Stomach (tissue), 9 donors: ENCODE results near the gene DENND5A. TPM values are rescaled to one million over a fixed set of nuclear protein-coding genes. Genes with fewer than 3 reads are reported as not detected.
"Not testable (repeated sequence)": the region's sequence is repeated elsewhere in the genome, so short reads cannot be mapped to it uniquely, and the experiment has no call there.

Experiments
- DNase-seq, 2 donors: peaks; one replicate each; pipeline versions ENCODE4 v3.0.0 to v3.0.0-alpha.2; 2013 to 2019
- H3K27ac ChIP-seq, 5 donors: fragments of 200-600 bp in 4 of 5; sonication (generic) in 4 of 5; one replicate each; pipeline ENCODE4 v1.5.1; 2013 to 2019; ENCODE audit warnings: mild to moderate bottlenecking in 1 of 5, moderate library complexity in 1 of 5
- H3K27me3 ChIP-seq, 3 donors: fragments of 200-600 bp; sonication (generic); one replicate each; pipeline ENCODE4 v1.5.1; 2017 to 2019; ENCODE audit warnings: mixed run types in 1 of 3
- H3K36me3 ChIP-seq, 4 donors: fragments of 200-600 bp; sonication (generic); 1 replicate in 3 of 4; 2 replicates in 1 of 4; pipeline ENCODE4 v1.5.1; 2016 to 2019
- H3K4me1 ChIP-seq, 4 donors: fragments of 200-600 bp; sonication (generic); one replicate each; pipeline ENCODE4 v1.5.1; 2016 to 2019
- H3K4me3 ChIP-seq, 4 donors: fragments of 200-600 bp; sonication (generic) in 3 of 4; one replicate each; pipeline ENCODE4 v1.5.1; 2016 to 2019; ENCODE audit warnings: mild to moderate bottlenecking in 1 of 4
- H3K9me3 ChIP-seq, 4 donors: fragments of 200-600 bp; sonication (generic); one replicate each; pipeline ENCODE4 v1.5.1; 2016 to 2019
- CTCF ChIP-seq, 7 experiments: fragments of 450-650 bp in 4 of 7; fragments of 200-600 bp in 3 of 7; sonication (generic) in 3 of 7; IDR thresholded peaks; one replicate each; pipeline ENCODE4 v1.5.1; 2016 to 2019; ENCODE audit warnings: antibody characterized with exemption in 7 of 7, control low read depth in 2 of 7, mild to moderate bottlenecking in 1 of 7
- EP300 ChIP-seq: sonication (generic); formaldehyde crosslinking; IDR thresholded peaks from one replicate; pipeline ENCODE4 v1.6.1; 2017; ENCODE audit warnings: antibody characterized with exemption
- POLR2A ChIP-seq, 4 donors: fragments of 450-650 bp; IDR thresholded peaks; one replicate each; pipeline ENCODE4 v1.6.1; 2016; ENCODE audit warnings: antibody characterized with exemption in 4 of 4, control low read depth in 2 of 4, mild to moderate bottlenecking in 1 of 4, moderate library complexity in 1 of 4
- POLR2AphosphoS5 ChIP-seq, 3 donors: sonication (generic); formaldehyde crosslinking; IDR thresholded peaks; one replicate each; pipeline ENCODE4 v1.6.1; 2016; ENCODE audit warnings: antibody characterized with exemption in 3 of 3
- WGBS, 5 donors: extraction: QIAGEN DNeasy Blood & Tissue Kit in 3 of 5; methylation state at CpG; one replicate each; pipeline versions ENCODE4 v1.1.5 to v1.1.7; 2013 to 2018; 5-methylcytosine and 5-hydroxymethylcytosine counted together
- intact Hi-C: fragments of 100-400 bp; cut with DNase I; formaldehyde crosslinking; loops from one replicate; pipeline ENCODE4 v1.15.1; 2023; ENCODE audit warnings: low total_unique reads
- polyA plus RNA-seq, 3 donors: library from polyadenylated mRNA; stranded (reverse); fragments of 200-250 nt; gene quantifications; one replicate each; pipeline ENCODE4 v1.2.3, GENCODE V29; 2013
- total RNA-seq, 5 donors: library from RNA; depleted of rRNA; stranded (reverse); fragments of >200 nt; gene quantifications; one replicate each; pipeline versions ENCODE4 v1.1.0 to v1.2.3, GENCODE V29; 2014 to 2016
- donor health status: healthy with polysubstance abuse.
- donor health status: Bipolar disorder and iron deficiency.
- donor health status: healthy.

DENND5A gene
- total and polyA plus RNA-seq, 8 donors, result 14.8 to 152 (median 42.3) TPM

GRCh38 chr11:9249252-9249651 is 15.9 kb downstream of the DENND5A start:
- intact Hi-C loops, result no loop called here
- Histone ChIP-seq H3K4me3 (no peak overlapping the region), H3K9me3 (no peaks in the 10 kb centered on the region), H3K4me1 (peaks cover 7 to 24% (median 19%) of the 10 kb centered on the region in 4 donors), H3K27me3 (no peaks in the 10 kb centered on the region), H3K27ac (no peak overlapping the region), H3K36me3 (peaks cover 0 to 5% (median 2%) of the 10 kb centered on the region in 4 donors)
- TF ChIP-seq EP300 (no peak), POLR2AphosphoS5 (IDR thresholded peaks at IDR 0.05) (no peak), POLR2A (IDR thresholded peaks at IDR 0.05) (no peak), CTCF (IDR thresholded peaks at IDR 0.05) (no peak)
- 91 to 99% (median 97%) methylated on average over 7 of the region's 7 CpGs for WGBS, 5 donors
- no peak for DNase-seq

- TF ChIP-seq POLR2A (IDR thresholded peaks at IDR 0.05), result no peak
- no peak for TF ChIP-seq EP300
- no peak for TF ChIP-seq CTCF (IDR thresholded peaks at IDR 0.05)
- no peak for TF ChIP-seq POLR2AphosphoS5 (IDR thresholded peaks at IDR 0.05)
- no peak overlapping the region for H3K4me3 ChIP-seq
- no peak for DNase-seq
- intact Hi-C loops, result no loop called here
- H3K36me3 ChIP-seq, result no peaks in the 10 kb centered on the region
- no peak overlapping the region for H3K27ac ChIP-seq
- H3K27me3 ChIP-seq, result no peaks in the 10 kb centered on the region
- H3K4me1 ChIP-seq, result peaks cover 7 to 23% (median 18%) of the 10 kb centered on the region in 4 donors
- no peaks in the 10 kb centered on the region for H3K9me3 ChIP-seq
- 96 to 98% (median 98%) methylated on average over 3 of the region's 3 CpGs for WGBS, 5 donors
These were observed 17.3 kb downstream of the DENND5A start for GRCh38 chr11:9247863-9248262.

DNA sequence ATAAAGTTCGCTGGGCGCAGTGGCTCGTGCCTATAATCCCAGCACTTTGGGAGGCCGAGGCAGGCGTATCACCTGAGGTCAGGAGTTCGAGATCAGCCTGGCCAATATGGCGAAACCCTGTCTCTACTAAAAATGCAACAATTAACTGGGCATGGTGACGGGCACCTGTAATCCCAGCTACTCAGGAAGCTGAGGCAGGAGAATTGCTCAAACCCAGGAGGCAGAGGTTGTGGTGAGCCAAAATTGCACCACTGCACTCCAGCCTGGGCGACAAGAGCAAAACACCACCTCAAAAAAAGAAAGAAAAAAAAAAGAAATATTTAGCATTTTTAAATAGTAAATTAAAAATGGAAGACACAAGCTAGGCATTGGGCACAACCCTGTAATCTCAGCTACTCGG is 28.9 kb downstream of the DENND5A start:
- H3K9me3 ChIP-seq, H3K4me3 ChIP-seq, intact Hi-C loops, H3K27me3 ChIP-seq, H3K27ac ChIP-seq, DNase-seq, H3K36me3 ChIP-seq: not testable (repeated sequence)
- H3K4me1 ChIP-seq, result peaks cover 2 to 30% (median 14%) of the 10 kb centered on the region in 4 donors
- WGBS, 5 donors, result 93 to 99% (median 94%) methylated on average over 10 of the region's 10 CpGs

GRCh38 chr11:9232482-9232881 is 32.7 kb downstream of the DENND5A start:
- Histone ChIP-seq H3K36me3 (no peaks in the 10 kb centered on the region), H3K27me3 (no peaks in the 10 kb centered on the region), H3K4me3 (no peak overlapping the region), H3K9me3 (no peaks in the 10 kb centered on the region), H3K27ac (peak overlapping the region in 2 of 5 donors; percentile 52 to 66), H3K4me1 (peaks cover 10 to 42% (median 25%) of the 10 kb centered on the region in 4 donors)
- no peak for DNase-seq
- 66 to 83% (median 70%) methylated on average over 3 of the region's 3 CpGs for WGBS, 5 donors
- TF ChIP-seq EP300, result no peak
- TF ChIP-seq POLR2A (IDR thresholded peaks at IDR 0.05), result no peak
- TF ChIP-seq CTCF (IDR thresholded peaks at IDR 0.05), result no peak
- no peak for TF ChIP-seq POLR2AphosphoS5 (IDR thresholded peaks at IDR 0.05)
- intact Hi-C loops, result no loop called here

DNA sequence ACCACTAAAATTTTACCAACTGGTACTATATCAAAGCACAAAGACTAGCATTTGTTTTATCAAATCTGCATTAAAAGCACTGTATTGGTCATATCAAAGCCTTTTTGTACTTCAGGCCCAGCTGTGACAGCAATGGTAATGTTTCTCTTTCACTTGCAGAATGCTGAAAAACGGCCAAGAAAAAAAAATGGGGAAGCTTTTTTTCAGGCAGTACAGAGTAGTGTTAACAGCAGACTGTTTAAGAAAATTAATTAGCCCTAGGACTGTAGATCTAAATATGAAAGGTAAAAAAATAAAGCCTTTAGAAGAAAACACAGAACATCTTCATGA is 33.3 kb downstream of the DENND5A start:
- H3K27ac ChIP-seq, result peak overlapping the region in 4 of 5 donors; percentile 45 to 66 (median 53)
- TF ChIP-seq EP300, result no peak
- no peak for TF ChIP-seq POLR2AphosphoS5 (IDR thresholded peaks at IDR 0.05)
- no peak for TF ChIP-seq POLR2A (IDR thresholded peaks at IDR 0.05)
- no peak for TF ChIP-seq CTCF (IDR thresholded peaks at IDR 0.05)

More for the DNA sequence above, 33.3 kb downstream of the DENND5A start:
- WGBS, 5 donors, result 0 to 5% (median 2%) methylated on average over 1 of the region's 1 CpG
- H3K36me3 ChIP-seq, result no peaks in the 10 kb centered on the region
- DNase-seq, result peak in 1 of 2 donors; percentile 75
- H3K4me3 ChIP-seq, result peak overlapping the region in 3 of 4 donors; percentile 20 to 23 (median 23)
- no peaks in the 10 kb centered on the region for H3K27me3 ChIP-seq
- H3K9me3 ChIP-seq, result no peaks in the 10 kb centered on the region
- peaks cover 10 to 42% (median 25%) of the 10 kb centered on the region in 4 donors for H3K4me1 ChIP-seq
- intact Hi-C loops, result no loop called here
